ENCODE results near the gene CACNA1A.

GRCh38 chr19:13398182-13398581 is 108.1 kb downstream of the CACNA1A start:
- TF ChIP-seq CTCF (conservative IDR thresholded peaks at IDR 0.05) (no peak), ZFX (IDR thresholded peaks at IDR 0.05) (no peak)

Data from C4-2B (cell line).